A673 (cell line): ENCODE measurements around the gene MAEA.

ENCODE experiments used
- EZH2 ChIP-seq: fragments of 200-600 bp; sonication (generic); IDR thresholded peaks from 2 replicates; pipeline ENCODE4 v1.6.1; 2017; ENCODE audit warnings: borderline replicate concordance, low read depth, mild to moderate bottlenecking, mixed read lengths, antibody characterized with exemption, low read length; ENCODE audit not compliant: poor library complexity, severe bottlenecking
- TF ChIP-seq, protein P1 (sequence below): fragments of 300-800, 200-600 bp; sonication (generic); conservative IDR thresholded peaks from 2 replicates; pipeline ENCODE4 v1.5.1; 2017; ENCODE audit warnings: low read depth, mild to moderate bottlenecking, antibody characterized with exemption, low read length, moderate library complexity, mixed read lengths

DNA sequence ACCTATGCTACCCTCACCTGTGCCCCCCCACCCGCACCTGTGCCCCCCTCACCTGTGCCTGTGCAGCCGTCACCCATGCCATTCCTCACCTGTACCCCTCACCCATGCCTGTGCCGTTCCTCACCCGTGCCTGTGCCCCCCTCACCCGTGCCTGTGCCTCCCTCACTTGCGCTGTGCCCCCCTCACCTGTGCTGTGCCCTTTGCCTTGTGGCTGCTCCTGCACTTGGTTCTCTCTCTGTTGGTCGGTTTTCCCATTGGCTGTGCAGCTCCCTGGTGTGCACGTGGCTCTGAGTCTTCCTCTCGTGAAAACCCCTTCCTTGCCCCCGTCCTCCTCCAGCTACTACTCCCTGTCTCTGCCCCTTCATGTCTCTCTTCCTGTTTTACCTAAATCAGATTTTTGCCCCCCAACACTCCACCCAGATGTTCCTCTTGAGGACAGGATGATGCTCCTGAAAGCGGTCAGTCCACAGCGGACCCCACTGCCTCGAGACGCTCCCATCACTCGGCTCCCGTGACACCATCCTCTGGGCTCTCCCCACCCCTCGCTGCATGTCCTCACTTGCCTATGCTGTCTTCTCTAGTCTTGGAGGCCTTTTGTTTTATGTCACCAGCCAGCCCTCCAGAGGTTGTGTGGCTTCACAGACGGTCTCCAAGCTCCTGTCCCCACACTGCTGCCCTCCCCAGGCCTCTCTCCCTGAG, 6.8 kb downstream of the MAEA start:
- TF ChIP-seq, protein P1, sequence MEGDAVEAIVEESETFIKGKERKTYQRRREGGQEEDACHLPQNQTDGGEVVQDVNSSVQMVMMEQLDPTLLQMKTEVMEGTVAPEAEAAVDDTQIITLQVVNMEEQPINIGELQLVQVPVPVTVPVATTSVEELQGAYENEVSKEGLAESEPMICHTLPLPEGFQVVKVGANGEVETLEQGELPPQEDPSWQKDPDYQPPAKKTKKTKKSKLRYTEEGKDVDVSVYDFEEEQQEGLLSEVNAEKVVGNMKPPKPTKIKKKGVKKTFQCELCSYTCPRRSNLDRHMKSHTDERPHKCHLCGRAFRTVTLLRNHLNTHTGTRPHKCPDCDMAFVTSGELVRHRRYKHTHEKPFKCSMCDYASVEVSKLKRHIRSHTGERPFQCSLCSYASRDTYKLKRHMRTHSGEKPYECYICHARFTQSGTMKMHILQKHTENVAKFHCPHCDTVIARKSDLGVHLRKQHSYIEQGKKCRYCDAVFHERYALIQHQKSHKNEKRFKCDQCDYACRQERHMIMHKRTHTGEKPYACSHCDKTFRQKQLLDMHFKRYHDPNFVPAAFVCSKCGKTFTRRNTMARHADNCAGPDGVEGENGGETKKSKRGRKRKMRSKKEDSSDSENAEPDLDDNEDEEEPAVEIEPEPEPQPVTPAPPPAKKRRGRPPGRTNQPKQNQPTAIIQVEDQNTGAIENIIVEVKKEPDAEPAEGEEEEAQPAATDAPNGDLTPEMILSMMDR, result no peak
- TF ChIP-seq EZH2, result no peak
